Common myeloid progenitor, CD34-positive (primary cell): ENCODE measurements around the gene SDK1.

Experiments used
- CTCF ChIA-PET: fragments of 350-600 bp; sonication (Branson Sonifier 250); formaldehyde crosslinking; loops from one replicate; lab custom pipeline; 2021; ENCODE audit warnings: antibody characterized with exemption; lab: Charles Lee
- POLR2A ChIA-PET: fragments of 350-600 bp; sonication (Branson Sonifier 250); formaldehyde crosslinking; loops from one replicate; lab custom pipeline; 2021; ENCODE audit warnings: antibody characterized with exemption; lab: Charles Lee
- DNase-seq, 3 donors: peaks; one replicate each; pipeline versions ENCODE4 v3.0.0 to v3.0.0-alpha.2; 2013
- H3K27ac ChIP-seq, 2 experiments: 1 replicate in 1 of 2; 2 replicates in 1 of 2; pipeline ENCODE4 v1.7.0; 2013; ENCODE audit warnings: inconsistent platforms in 2 of 2, low read length in 2 of 2, mild to moderate bottlenecking in 2 of 2, low read depth in 1 of 2, moderate library complexity in 1 of 2; ENCODE audit not compliant: severe bottlenecking in 2 of 2, insufficient read depth in 1 of 2, poor library complexity in 1 of 2
- H3K27me3 ChIP-seq, 5 experiments: replicated peaks in 2 of 5; 1 replicate in 3 of 5; 2 replicates in 2 of 5; pipeline versions ENCODE4 v1.6.1 to v1.7.0; 2013; ENCODE audit warnings: low read length in 4 of 5, mild to moderate bottlenecking in 2 of 5, moderate library complexity in 2 of 5, inconsistent platforms in 1 of 5; ENCODE audit not compliant: insufficient read depth in 5 of 5, control insufficient read depth in 4 of 5
- H3K36me3 ChIP-seq, 4 experiments: 1 replicate in 2 of 4; 2 replicates in 2 of 4; pipeline versions ENCODE4 v1.6.1 to v1.7.0; 2013; ENCODE audit warnings: low read length in 3 of 4, control low read depth in 1 of 4, mild to moderate bottlenecking in 1 of 4; ENCODE audit not compliant: control insufficient read depth in 4 of 4, insufficient read depth in 4 of 4
- H3K4me1 ChIP-seq, 4 experiments: 1 replicate in 3 of 4; 2 replicates in 1 of 4; pipeline versions ENCODE4 v1.6.1 to v1.7.1; 2013; ENCODE audit warnings: low read length in 3 of 4, mild to moderate bottlenecking in 3 of 4, control low read depth in 1 of 4, inconsistent platforms in 1 of 4, moderate library complexity in 1 of 4; ENCODE audit not compliant: control insufficient read depth in 4 of 4, insufficient read depth in 4 of 4; ENCODE audit errors: control extremely low read depth in 1 of 4
- H3K4me3 ChIP-seq, 7 experiments: 1 replicate in 4 of 7; 2 replicates in 3 of 7; pipeline versions ENCODE4 v1.5.1 to v1.7.0; 2013; ENCODE audit warnings: mild to moderate bottlenecking in 7 of 7, low read length in 6 of 7, moderate library complexity in 6 of 7, inconsistent platforms in 2 of 7, low read depth in 2 of 7, control low read depth in 1 of 7; ENCODE audit not compliant: insufficient read depth in 4 of 7, control insufficient read depth in 1 of 7; ENCODE audit errors: extremely low read depth in 1 of 7
- H3K9me3 ChIP-seq, 5 experiments: 1 replicate in 4 of 5; 2 replicates in 1 of 5; pipeline versions ENCODE4 v1.6.1 to v1.7.1; 2013; ENCODE audit warnings: low read length in 4 of 5, mild to moderate bottlenecking in 2 of 5, inconsistent platforms in 1 of 5, low read depth in 1 of 5, moderate library complexity in 1 of 5; ENCODE audit not compliant: control insufficient read depth in 4 of 5, insufficient read depth in 2 of 5; ENCODE audit errors: control extremely low read depth in 1 of 5
- WGBS: methylation state at CpG from one replicate; pipeline ENCODE4 v1.1.5; 2013; ENCODE audit not compliant: insufficient coverage; 5-methylcytosine and 5-hydroxymethylcytosine counted together

Gene SDK1

GRCh38 chr7:3501671-3502070, 200.6 kb downstream of the SDK1 start:
- Histone ChIP-seq H3K36me3 (no peaks in the 10 kb centered on the region), H3K4me1 (no peaks in the 10 kb centered on the region), H3K4me3 (no peak overlapping the region), H3K27ac (no peak overlapping the region), H3K27me3 (peaks cover 0 to under 1% (median 0%) of the 10 kb centered on the region in 5 experiments), H3K9me3 (peaks cover 0 to 16% (median 5%) of the 10 kb centered on the region in 5 experiments)
- DNase-seq = no peak
- ChIA-PET CTCF (no interaction called here), POLR2A (no interaction called here)

- no peak for DNase-seq
- no peak overlapping the region for H3K27ac ChIP-seq
- WGBS = no CpG with 5 or more reads among the region's 1 CpG
- no peaks in the 10 kb centered on the region for H3K4me1 ChIP-seq
- ChIA-PET CTCF (no interaction called here), POLR2A (no interaction called here)
- H3K27me3 ChIP-seq = no peaks in the 10 kb centered on the region
- no peak overlapping the region for H3K4me3 ChIP-seq
- peaks cover 1 to 23% (median 5%) of the 10 kb centered on the region in 5 experiments for H3K9me3 ChIP-seq
- no peaks in the 10 kb centered on the region for H3K36me3 ChIP-seq
Measured at GRCh38 chr7:3504384-3504783, 203.3 kb downstream of the SDK1 start.

- H3K4me1 ChIP-seq = no peaks in the 10 kb centered on the region
- no peak overlapping the region for H3K4me3 ChIP-seq
- H3K27ac ChIP-seq = no peak overlapping the region
- DNase-seq = peak in 1 of 3 donors; percentile 5
- ChIA-PET CTCF (no interaction called here), POLR2A (no interaction called here)
- H3K36me3 ChIP-seq = no peaks in the 10 kb centered on the region
- H3K9me3 ChIP-seq = peaks cover 0 to 8% (median 3%) of the 10 kb centered on the region in 5 experiments
- 92% methylated on average over 7 of the region's 11 CpGs for WGBS
- peaks cover 0 to 3% (median 0%) of the 10 kb centered on the region in 5 experiments for H3K27me3 ChIP-seq
Measured at GRCh38 chr7:3510101-3511020, 209.3 kb downstream of the SDK1 start.

- no peaks in the 10 kb centered on the region for H3K36me3 ChIP-seq
- no peaks in the 10 kb centered on the region for H3K9me3 ChIP-seq
- CTCF ChIA-PET = no interaction called here
- no peak overlapping the region for H3K27ac ChIP-seq
- WGBS = no CpG with 5 or more reads among the region's 3 CpGs
- H3K4me1 ChIP-seq = no peaks in the 10 kb centered on the region
- peaks cover 0 to 3% (median 0%) of the 10 kb centered on the region in 5 experiments for H3K27me3 ChIP-seq
- H3K4me3 ChIP-seq = no peak overlapping the region
- no peak for DNase-seq
- POLR2A ChIA-PET = no interaction called here
Measured at GRCh38 chr7:3517344-3517743, 216.3 kb downstream of the SDK1 start.

GRCh38 chr7:3518546-3518945, 217.5 kb downstream of the SDK1 start:
- no peak overlapping the region for H3K4me3 ChIP-seq
- no peaks in the 10 kb centered on the region for H3K9me3 ChIP-seq
- no peak for DNase-seq
- H3K27ac ChIP-seq = no peak overlapping the region
- ChIA-PET POLR2A (interaction anchor here (0.6 kb wide), 1 partner anchor 9 kb away, joined by 3 read pairs; no protein-coding TSS in a partner anchor), CTCF (no interaction called here)
- no peaks in the 10 kb centered on the region for H3K4me1 ChIP-seq
- peaks cover 0 to 3% (median 0%) of the 10 kb centered on the region in 5 experiments for H3K27me3 ChIP-seq
- WGBS = 100% methylated on average over 1 of the region's 1 CpG
- no peaks in the 10 kb centered on the region for H3K36me3 ChIP-seq

- ChIA-PET POLR2A (no interaction called here), CTCF (no interaction called here)
- Histone ChIP-seq H3K9me3 (no peaks in the 10 kb centered on the region), H3K36me3 (no peaks in the 10 kb centered on the region), H3K4me3 (no peak overlapping the region), H3K4me1 (no peaks in the 10 kb centered on the region), H3K27ac (no peak overlapping the region), H3K27me3 (no peaks in the 10 kb centered on the region)
- WGBS = no CpG with 5 or more reads among the region's 2 CpGs
- DNase-seq = no peak
Measured at GRCh38 chr7:3520206-3520605, 219.2 kb downstream of the SDK1 start.

GRCh38 chr7:3527496-3528124, 226.6 kb downstream of the SDK1 start:
- no peak for DNase-seq
- H3K4me3 ChIP-seq = no peak overlapping the region
- H3K27me3 ChIP-seq = peaks cover 0 to 1% (median 0%) of the 10 kb centered on the region in 5 experiments
- no peaks in the 10 kb centered on the region for H3K9me3 ChIP-seq
- no peaks in the 10 kb centered on the region for H3K4me1 ChIP-seq
- 97% methylated on average over 2 of the region's 2 CpGs for WGBS
- no peak overlapping the region for H3K27ac ChIP-seq
- POLR2A ChIA-PET = interaction anchor here (0.7 kb wide), 1 partner anchor 9 kb away, joined by 3 read pairs; no protein-coding TSS in a partner anchor
- CTCF ChIA-PET = no interaction called here
- no peaks in the 10 kb centered on the region for H3K36me3 ChIP-seq
